HepG2 (cell line): Measurements from ENCODE around the gene CPSF7. TPM values are rescaled to one million over a fixed set of nuclear protein-coding genes. Genes with fewer than 3 reads are reported as not detected.

ENCODE experiments used
- ATAC-seq: fragments of 200-7000 bp; cut with Tn5 transposase; 3 replicates; pipeline ENCODE4 v1.9.1; 2020; ENCODE audit warnings: mild to moderate bottlenecking, moderate library complexity
- BruUV-seq: library from RNA; stranded (reverse); fragments of 400-500 nt; replicated peaks from 2 replicates; lab custom pipeline; 2021; lab: Mats Ljungman, UMichigan
- CTCF ChIA-PET: fragments of 300-600 bp; formaldehyde crosslinking; extraction: SDS; loops from one replicate; lab custom pipeline; 2021; ENCODE audit warnings: low total read pairs, inconsistent platforms, low intra/inter-chr PET ratio; lab: Yijun Ruan, JAX
- POLR2A ChIA-PET: fragments of 350-600 bp; sonication (Branson Sonifier 250); formaldehyde crosslinking; loops from one replicate; lab custom pipeline; 2020; ENCODE audit warnings: antibody characterized with exemption, inconsistent platforms; lab: Yijun Ruan, JAX
- DNase-seq: peaks from one replicate; pipeline ENCODE4 v3.0.0-alpha.2; 2015; ENCODE audit warnings: low spot score
- FAIRE-seq: peaks from 3 replicates; lab custom pipeline; 2011; peaks lifted over from hg19 to GRCh38; lab: Jason Lieb, UNC
- H2AFZ ChIP-seq: one replicate; pipeline ENCODE4 v1.6.1; 2011; ENCODE audit warnings: low read length, inconsistent platforms
- H3K27ac ChIP-seq: fragments of 300-600 bp; 3 replicates; pipeline ENCODE4 v1.8.0; 2011; ENCODE audit warnings: mixed run types, mild to moderate bottlenecking, mixed read lengths, low read length, inconsistent platforms; ENCODE audit not compliant: insufficient read depth; ENCODE audit errors: extremely low read length
- H3K27me3 ChIP-seq, 2 experiments: fragments of 200-600 bp in 1 of 2; 2 replicates in 1 of 2; 3 replicates in 1 of 2; pipeline versions ENCODE4 v1.6.0 to v1.8.0; 2011; ENCODE audit warnings: low read length in 2 of 2, mild to moderate bottlenecking in 2 of 2, moderate library complexity in 2 of 2, inconsistent platforms in 1 of 2; ENCODE audit not compliant: insufficient read depth in 2 of 2, control insufficient read depth in 1 of 2
- H3K36me3 ChIP-seq, 2 experiments: fragments of 200-600 bp in 1 of 2; replicated peaks in 1 of 2; 2 replicates in 1 of 2; 3 replicates in 1 of 2; pipeline versions ENCODE4 v1.5.1 to v1.8.0; 2011; ENCODE audit warnings: low read length in 2 of 2, inconsistent platforms in 1 of 2; ENCODE audit not compliant: insufficient read depth in 2 of 2, control insufficient read depth in 1 of 2
- H3K4me1 ChIP-seq: 2 replicates; pipeline ENCODE4 v1.5.1; 2012; ENCODE audit warnings: low read length, inconsistent platforms; ENCODE audit not compliant: insufficient read depth
- H3K4me2 ChIP-seq: 2 replicates; pipeline ENCODE4 v1.6.0; 2011; ENCODE audit warnings: low read depth, low read length, inconsistent platforms
- H3K4me3 ChIP-seq, 3 experiments: fragments of 200-600 bp in 1 of 3; sonication (generic), shearing (Covaris generic) in 1 of 3; replicated peaks in 1 of 3; 2 replicates each; pipeline ENCODE4 v1.5.1; 2011 to 2016; ENCODE audit warnings: low read length in 3 of 3, inconsistent platforms in 2 of 3, low read depth in 2 of 3, mild to moderate bottlenecking in 2 of 3, control low read depth in 1 of 3, mixed read lengths in 1 of 3; ENCODE audit not compliant: insufficient read depth in 1 of 3
- H3K79me2 ChIP-seq: one replicate; pipeline ENCODE4 v1.6.1; 2011; ENCODE audit warnings: low read length, inconsistent platforms; ENCODE audit not compliant: insufficient read depth
- H3K9ac ChIP-seq: 2 replicates; pipeline ENCODE4 v1.6.0; 2011; ENCODE audit warnings: mild to moderate bottlenecking, low read depth, low read length, inconsistent platforms; ENCODE audit not compliant: insufficient read depth
- H3K9me3 ChIP-seq: 2 replicates; pipeline ENCODE4 v1.5.1; 2012; ENCODE audit warnings: mild to moderate bottlenecking, low read length
- H4K20me1 ChIP-seq: 2 replicates; pipeline ENCODE4 v1.6.0; 2011; ENCODE audit warnings: inconsistent platforms, mild to moderate bottlenecking, low read length, moderate library complexity; ENCODE audit not compliant: insufficient read depth
- AGO1 ChIP-seq: fragments of 200-400 bp; formaldehyde crosslinking; IDR thresholded peaks from 2 replicates; pipeline ENCODE4 v1.6.1; 2017; ENCODE audit warnings: mild to moderate bottlenecking, low read depth, low read length, moderate library complexity; ENCODE audit not compliant: poor library complexity, severe bottlenecking
- GPN1 ChIP-seq: sonication (generic); formaldehyde crosslinking; IDR thresholded peaks from 2 replicates; pipeline ENCODE4 v1.5.1; 2020; ENCODE audit warnings: missing genetic modification reagents, borderline replicate concordance
- IRF1 ChIP-seq: sonication (generic); formaldehyde crosslinking; IDR thresholded peaks from 2 replicates; pipeline ENCODE4 v1.4.0; 2020; ENCODE audit warnings: low read depth, mild to moderate bottlenecking, missing genetic modification reagents
- NR2C2 ChIP-seq: sonication (generic); formaldehyde crosslinking; IDR thresholded peaks from 2 replicates; pipeline ENCODE4 v1.4.0; 2020; ENCODE audit warnings: missing genetic modification reagents, mild to moderate bottlenecking, moderate library complexity, borderline replicate concordance
- PRMT3 ChIP-seq: sonication (generic); formaldehyde crosslinking; IDR thresholded peaks from 2 replicates; pipeline ENCODE4 v1.8.1; 2022; ENCODE audit warnings: low read depth, mild to moderate bottlenecking, moderate library complexity, missing genetic modification reagents, borderline replicate concordance
- THAP11 ChIP-seq: IDR thresholded peaks from 2 replicates; pipeline ENCODE4 v1.6.1; 2016; ENCODE audit warnings: missing biosample characterization, missing genetic modification reagents
- ZBTB10 ChIP-seq: sonication (generic); formaldehyde crosslinking; IDR thresholded peaks from 2 replicates; pipeline ENCODE4 v1.4.0; 2020; ENCODE audit warnings: missing genetic modification reagents, borderline replicate concordance
- ZBTB49 ChIP-seq: sonication (generic); formaldehyde crosslinking; IDR thresholded peaks from 2 replicates; pipeline ENCODE4 v1.4.0; 2020; ENCODE audit warnings: missing genetic modification reagents, borderline replicate concordance
- ZNF512 ChIP-seq: sonication (generic); formaldehyde crosslinking; IDR thresholded peaks from 2 replicates; pipeline ENCODE4 v1.4.0; 2020; ENCODE audit warnings: mild to moderate bottlenecking, missing genetic modification reagents
- ZNF569 ChIP-seq: sonication (generic); formaldehyde crosslinking; IDR thresholded peaks from 2 replicates; pipeline ENCODE4 v1.5.0; 2020; ENCODE audit warnings: mild to moderate bottlenecking, missing genetic modification reagents, moderate library complexity, borderline replicate concordance
- ZSCAN12 ChIP-seq: sonication (generic); formaldehyde crosslinking; IDR thresholded peaks from 2 replicates; pipeline ENCODE4 v1.9.0; 2021; ENCODE audit warnings: mild to moderate bottlenecking, missing genetic modification reagents
- ZSCAN5A ChIP-seq: sonication (generic); formaldehyde crosslinking; IDR thresholded peaks from 2 replicates; pipeline ENCODE4 v1.8.0; 2022; ENCODE audit warnings: mild to moderate bottlenecking, missing genetic modification reagents, borderline replicate concordance
- WGBS: methylation state at CpG from one replicate; pipeline ENCODE4 v1.1.6; 2017; ENCODE audit warnings: low lambda C conversion rate; 5-methylcytosine and 5-hydroxymethylcytosine counted together
- in situ Hi-C: cut with HindIII; loops from 2 replicates; pipeline ENCODE4 v1.10.0; 2017; ENCODE audit warnings: low pct_unique_long_range_greater_than_20kb; ENCODE audit not compliant: extremely low pct_ligation_motif_present
- intact Hi-C: fragments of 100-400 bp; cut with micrococcal nuclease; formaldehyde crosslinking; loops from one replicate; pipeline ENCODE4 v1.10.0; 2022; ENCODE audit not compliant: unreplicated experiment
- polyA plus RNA-seq, 8 experiments: library from polyadenylated mRNA; depleted of rRNA in 3 of 8; stranded (reverse) in 7 of 8; unstranded in 1 of 8; fragments of >200 nt; fragmentation: Illumina TruSeq in 4 of 8; extraction: Trizol in 4 of 8; gene quantifications; 2 replicates each; pipeline versions ENCODE4 v1.2.1 to v1.2.3, GENCODE V29; 2011 to 2016; ENCODE audit warnings: low read depth in 4 of 8, missing spikeins in 1 of 8, mixed read lengths in 1 of 8; ENCODE audit not compliant: insufficient read depth in 1 of 8
- total RNA-seq, 5 experiments: library from RNA; depleted of rRNA; stranded (reverse); fragments of >200 nt; fragmentation: Illumina TruSeq; extraction: Trizol; gene quantifications; 2 replicates each; pipeline ENCODE4 v1.2.3, GENCODE V29; 2016; ENCODE audit warnings: low read depth in 1 of 5

Gene CPSF7
- total and polyA plus RNA-seq, 2 of the 13 experiments (the other 11 are each of a cell fraction or from before 2014, with no cell fraction given), result 34.1 to 36.8 TPM

GRCh38 chr11:61356706-61357105 is 73.1 kb downstream of the CPSF7 start:
- ChIA-PET CTCF (no interaction called here), POLR2A (interaction anchor here (1.0 to 9.9 kb wide), 2 partner anchors 13 to 22 kb away, joined by 3 to 146 read pairs; partner anchors contain the start of genes DDB1 and TKFC)
- no peak; the same call in 2 of the 3 replicates for ATAC-seq
- no peak overlapping the region for H2AFZ ChIP-seq
- FAIRE-seq, result no peak
- no peak overlapping the region for H3K27ac ChIP-seq
- H3K9ac ChIP-seq, result no peak overlapping the region
- no peaks in the 10 kb centered on the region for H4K20me1 ChIP-seq
- H3K4me3 ChIP-seq, result no peak overlapping the region
- DNase-seq, result no peak
- peaks cover 26% of the 10 kb centered on the region for H3K4me1 ChIP-seq
- H3K36me3 ChIP-seq, result peaks cover 0 to 3% of the 10 kb centered on the region in 2 experiments; a peak in 2 of 5 replicates
- no peaks in the 10 kb centered on the region for H3K27me3 ChIP-seq
- WGBS, result 100% methylated on average over 4 of the region's 4 CpGs
- H3K9me3 ChIP-seq, result no peaks in the 10 kb centered on the region
- BruUV-seq, result no TSS peak
- no peak overlapping the region for H3K4me2 ChIP-seq
- H3K79me2 ChIP-seq, result no peaks in the 10 kb centered on the region
- in situ Hi-C loops, result no loop called here
- intact Hi-C loops, result no loop called here
- TF ChIP-seq ZSCAN5A (CRISPR knock-in tag) (no peak), GPN1 (no peak), ZNF569 (CRISPR knock-in tag) (no peak), ZBTB49 (no peak), ZNF512 (no peak), ZSCAN12 (CRISPR knock-in tag) (no peak), THAP11 (CRISPR knock-in tag) (no peak), ZBTB10 (CRISPR knock-in tag) (no peak), AGO1 (no peak), NR2C2 (CRISPR knock-in tag) (no peak), IRF1 (CRISPR knock-in tag) (no peak), PRMT3 (no peak)
